Calu3 (cell line): ENCODE results near the gene RXRG. TPM values are rescaled to one million over a fixed set of nuclear protein-coding genes. Genes with fewer than 3 reads are reported as not detected.

Source experiments
- BruUV-seq: library from RNA; stranded (reverse); fragments of 400-500 nt; replicated peaks from 2 replicates; lab custom pipeline; 2021; lab: Mats Ljungman, UMichigan
- CTCF ChIA-PET: fragments of 300-600 bp; sonication (Branson Sonifier 250); formaldehyde crosslinking; loops from one replicate; lab custom pipeline; 2022; ENCODE audit warnings: antibody characterized with exemption; lab: Charles Lee
- DNase-seq: peaks from one replicate; pipeline ENCODE4 v3.0.0; 2022
- H3K27ac Mint-ChIP-seq: one replicate; pipeline ENCODE4 v1.8.0; 2022; ENCODE audit warnings: mixed read lengths; ENCODE audit not compliant: unreplicated experiment
- H3K27me3 Mint-ChIP-seq: one replicate; pipeline ENCODE4 v1.8.0; 2022; ENCODE audit warnings: mixed read lengths; ENCODE audit not compliant: unreplicated experiment
- H3K36me3 Mint-ChIP-seq: one replicate; pipeline ENCODE4 v1.8.0; 2022; ENCODE audit warnings: mild to moderate bottlenecking, moderate library complexity, mixed read lengths; ENCODE audit not compliant: insufficient read depth, unreplicated experiment
- H3K4me1 Mint-ChIP-seq: one replicate; pipeline ENCODE4 v1.8.0; 2022; ENCODE audit warnings: mild to moderate bottlenecking, low read depth, mixed read lengths; ENCODE audit not compliant: unreplicated experiment
- H3K4me3 Mint-ChIP-seq: one replicate; pipeline ENCODE4 v1.8.0; 2022; ENCODE audit warnings: mild to moderate bottlenecking, low read depth, moderate library complexity, mixed read lengths; ENCODE audit not compliant: unreplicated experiment
- H3K9me3 Mint-ChIP-seq: one replicate; pipeline ENCODE4 v1.8.0; 2022; ENCODE audit warnings: low read depth, mixed read lengths; ENCODE audit not compliant: unreplicated experiment
- intact Hi-C: fragments of 100-400 bp; cut with micrococcal nuclease; formaldehyde crosslinking; loops from one replicate; pipeline ENCODE4 v1.10.0; 2022; ENCODE audit not compliant: unreplicated experiment
- total RNA-seq: library from RNA; stranded (reverse); gene quantifications from 2 replicates; pipeline ENCODE4 v1.2.3, GENCODE V29; 2022
- TF ChIP-seq, protein P1 (sequence below): fragments of 200-600 bp; IDR thresholded peaks from one replicate; pipeline ENCODE4 v1.8.0; 2022; ENCODE audit warnings: antibody characterized with exemption; ENCODE audit not compliant: unreplicated experiment

The RXRG gene
- total RNA-seq, 1 experiment from 2014 or later = not detected

DNA sequence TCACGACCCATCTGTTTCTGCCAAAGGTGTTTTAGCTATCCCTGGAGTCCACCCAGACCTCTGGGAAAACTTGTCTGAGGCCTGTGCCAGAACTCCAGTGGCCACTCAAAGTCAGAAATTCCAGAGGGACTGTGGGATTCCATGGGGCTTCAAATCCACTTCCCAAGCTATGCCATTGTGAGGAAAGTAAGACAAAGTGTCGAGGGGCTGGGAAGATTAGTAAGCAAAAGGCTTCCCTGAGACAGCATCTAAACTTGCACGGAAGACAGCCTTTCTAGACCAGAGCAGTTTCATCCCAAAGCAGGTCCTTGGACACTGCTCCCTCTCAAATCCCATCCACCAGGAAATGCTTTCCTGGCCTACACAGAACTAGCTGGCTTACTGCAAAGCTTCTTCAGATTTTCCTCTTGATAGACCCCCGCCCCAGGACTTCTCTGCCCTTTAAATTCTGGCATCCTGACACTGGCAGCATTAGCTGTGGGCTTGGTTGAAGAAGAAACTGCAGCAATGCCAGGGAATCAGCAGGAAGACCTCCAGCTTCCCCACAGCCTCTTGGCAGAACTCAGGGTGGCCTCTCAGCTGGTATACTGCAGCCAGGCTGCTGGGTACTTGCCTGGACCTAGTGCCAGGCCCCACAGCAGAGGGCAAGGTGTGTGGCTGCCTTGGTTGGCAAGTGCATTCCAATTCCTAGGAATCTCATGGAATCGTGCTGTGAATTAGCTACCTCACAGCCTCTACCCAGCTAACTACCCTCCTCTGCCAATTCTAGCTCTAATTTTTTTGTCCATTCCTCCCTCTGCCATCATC, 61.1 kb downstream of the RXRG start:
- DNase-seq = no peak
- H3K27ac Mint-ChIP-seq = no peak overlapping the region
- intact Hi-C loops = no loop called here
- CTCF ChIA-PET = no interaction called here
- no TSS peak for BruUV-seq
- H3K36me3 Mint-ChIP-seq = no peaks in the 10 kb centered on the region
- no peaks in the 10 kb centered on the region for H3K9me3 Mint-ChIP-seq
- H3K27me3 Mint-ChIP-seq = peaks cover 99% of the 10 kb centered on the region
- H3K4me3 Mint-ChIP-seq = no peak overlapping the region
- H3K4me1 Mint-ChIP-seq = no peaks in the 10 kb centered on the region
- TF ChIP-seq, protein P1, sequence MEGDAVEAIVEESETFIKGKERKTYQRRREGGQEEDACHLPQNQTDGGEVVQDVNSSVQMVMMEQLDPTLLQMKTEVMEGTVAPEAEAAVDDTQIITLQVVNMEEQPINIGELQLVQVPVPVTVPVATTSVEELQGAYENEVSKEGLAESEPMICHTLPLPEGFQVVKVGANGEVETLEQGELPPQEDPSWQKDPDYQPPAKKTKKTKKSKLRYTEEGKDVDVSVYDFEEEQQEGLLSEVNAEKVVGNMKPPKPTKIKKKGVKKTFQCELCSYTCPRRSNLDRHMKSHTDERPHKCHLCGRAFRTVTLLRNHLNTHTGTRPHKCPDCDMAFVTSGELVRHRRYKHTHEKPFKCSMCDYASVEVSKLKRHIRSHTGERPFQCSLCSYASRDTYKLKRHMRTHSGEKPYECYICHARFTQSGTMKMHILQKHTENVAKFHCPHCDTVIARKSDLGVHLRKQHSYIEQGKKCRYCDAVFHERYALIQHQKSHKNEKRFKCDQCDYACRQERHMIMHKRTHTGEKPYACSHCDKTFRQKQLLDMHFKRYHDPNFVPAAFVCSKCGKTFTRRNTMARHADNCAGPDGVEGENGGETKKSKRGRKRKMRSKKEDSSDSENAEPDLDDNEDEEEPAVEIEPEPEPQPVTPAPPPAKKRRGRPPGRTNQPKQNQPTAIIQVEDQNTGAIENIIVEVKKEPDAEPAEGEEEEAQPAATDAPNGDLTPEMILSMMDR = no peak

DNA sequence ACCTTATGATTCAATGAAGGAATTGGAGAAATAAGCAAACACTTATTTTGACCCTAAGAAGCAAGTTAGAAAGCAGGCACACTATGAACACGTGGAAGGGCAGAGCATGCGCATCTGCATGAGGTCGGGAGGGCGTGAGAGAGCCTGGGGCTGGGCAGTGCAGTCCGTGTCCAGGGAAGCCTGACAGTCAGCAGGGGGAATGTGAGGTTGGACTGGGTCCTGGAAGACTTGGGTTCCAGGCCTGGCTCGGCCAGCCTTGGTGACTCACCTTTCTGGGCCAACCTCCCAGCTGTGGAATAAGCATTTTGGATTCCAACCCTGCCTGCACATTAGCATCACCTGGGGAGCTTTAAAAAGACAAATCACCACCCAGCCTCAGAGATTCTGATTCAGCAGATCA, 61.9 kb downstream of the RXRG start:
- no peak for DNase-seq
- CTCF ChIA-PET = no interaction called here
- intact Hi-C loops = no loop called here
- H3K27me3 Mint-ChIP-seq = peaks cover 92% of the 10 kb centered on the region
- BruUV-seq = no TSS peak
- no peaks in the 10 kb centered on the region for H3K36me3 Mint-ChIP-seq
- H3K4me3 Mint-ChIP-seq = no peak overlapping the region
- no peaks in the 10 kb centered on the region for H3K9me3 Mint-ChIP-seq
- no peak overlapping the region for H3K27ac Mint-ChIP-seq
- no peaks in the 10 kb centered on the region for H3K4me1 Mint-ChIP-seq
- TF ChIP-seq, protein P1 = no peak

DNA sequence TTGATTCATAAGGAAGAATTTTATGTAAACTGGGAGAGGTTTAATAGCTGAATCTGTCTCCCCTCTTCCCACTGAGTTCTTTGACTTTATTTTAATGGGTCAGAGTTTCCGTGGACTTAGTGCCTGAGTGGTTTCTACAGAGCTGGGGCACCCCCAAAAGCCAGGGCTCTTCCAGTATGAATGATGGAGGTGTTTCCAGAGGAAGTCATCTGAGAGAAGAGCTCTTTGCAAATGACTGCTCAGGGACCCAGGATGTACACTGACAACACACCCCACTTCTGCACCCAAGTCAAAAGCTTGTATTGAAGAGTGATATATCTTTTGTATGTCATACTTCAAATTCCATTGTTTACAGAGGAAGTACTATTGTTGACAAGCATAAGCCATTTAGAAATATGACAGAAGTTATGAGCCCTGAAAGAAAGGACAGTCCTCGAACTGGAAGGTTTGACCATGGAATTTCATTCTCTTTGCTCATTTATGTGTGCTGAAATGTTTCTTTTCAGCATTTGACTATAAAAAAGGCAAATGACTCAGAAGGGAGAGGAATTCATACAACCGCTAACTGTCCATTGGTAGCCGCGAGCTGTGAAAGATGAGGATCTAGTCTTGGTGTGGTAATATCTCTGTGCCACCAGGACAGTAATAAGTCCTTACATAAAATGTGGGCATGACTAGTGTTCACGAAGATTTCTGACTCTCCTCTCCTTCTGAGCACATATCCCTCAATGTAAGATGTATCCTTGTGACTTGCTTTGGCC, 63.0 kb downstream of the RXRG start:
- H3K4me1 Mint-ChIP-seq = no peaks in the 10 kb centered on the region
- CTCF ChIA-PET = no interaction called here
- H3K9me3 Mint-ChIP-seq = no peaks in the 10 kb centered on the region
- BruUV-seq = no TSS peak
- peaks cover under 1% of the 10 kb centered on the region for H3K36me3 Mint-ChIP-seq
- TF ChIP-seq, protein P1 = no peak
- no peak for DNase-seq
- no peak overlapping the region for H3K27ac Mint-ChIP-seq
- peaks cover 85% of the 10 kb centered on the region for H3K27me3 Mint-ChIP-seq
- intact Hi-C loops = no loop called here
- H3K4me3 Mint-ChIP-seq = no peak overlapping the region

DNA sequence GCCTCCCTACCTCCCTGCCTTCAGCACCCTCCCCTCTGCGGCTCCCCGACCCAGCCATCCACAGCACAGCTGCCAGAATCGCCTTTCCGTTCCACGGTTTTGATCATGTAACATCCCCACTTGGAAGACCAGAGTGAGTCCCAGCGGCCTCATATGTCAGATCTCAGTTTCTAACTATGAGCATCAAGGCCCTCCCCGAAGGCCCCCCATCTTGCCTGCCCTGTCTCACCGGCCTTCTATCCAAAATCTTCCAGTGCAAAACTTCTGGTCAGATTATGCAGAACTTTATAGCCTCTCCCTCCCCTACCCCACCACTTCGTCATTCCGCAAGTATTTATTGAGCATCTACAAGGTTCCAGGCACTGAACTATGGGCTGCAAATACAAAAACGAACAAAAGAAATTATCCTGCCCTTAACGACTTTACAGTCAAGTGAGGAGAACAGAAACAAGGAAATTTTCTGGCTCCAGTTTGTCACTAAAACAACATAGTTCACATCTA, 68.1 kb downstream of the RXRG start:
- TF ChIP-seq, protein P1 = no peak
- no TSS peak for BruUV-seq
- no peak for DNase-seq
- CTCF ChIA-PET = interaction anchor here (1.3 to 1.9 kb wide), 2 partner anchors 10 to 123 kb away, joined by 3 to 13 read pairs; no protein-coding TSS in a partner anchor
- intact Hi-C loops = no loop called here
- peak overlapping the region; percentile 53 for H3K4me3 Mint-ChIP-seq
- peaks cover 5% of the 10 kb centered on the region for H3K36me3 Mint-ChIP-seq
- H3K4me1 Mint-ChIP-seq = no peaks in the 10 kb centered on the region
- no peaks in the 10 kb centered on the region for H3K9me3 Mint-ChIP-seq
- H3K27ac Mint-ChIP-seq = no peak overlapping the region
- H3K27me3 Mint-ChIP-seq = peaks cover 71% of the 10 kb centered on the region
